Keratinocyte (primary cell): ENCODE measurements around the gene STAB2. TPM values are rescaled to one million over a fixed set of nuclear protein-coding genes. Genes with fewer than 3 reads are reported as not detected.

Source experiments
- DNase-seq: peaks from one replicate; pipeline ENCODE4 v3.0.0-alpha.2; 2011; ENCODE audit warnings: low read depth, missing footprints, low spot score
- FAIRE-seq: peaks from 2 replicates; lab custom pipeline; 2011; peaks lifted over from hg19 to GRCh38; lab: Jason Lieb, UNC
- H2AFZ ChIP-seq: 2 replicates; pipeline ENCODE4 v1.6.0; 2012; ENCODE audit warnings: low read length, control low read depth, inconsistent platforms; ENCODE audit not compliant: control insufficient read depth
- H3K27ac ChIP-seq: 2 replicates; pipeline ENCODE4 v1.5.1; 2011; ENCODE audit warnings: low read length; ENCODE audit not compliant: control insufficient read depth, insufficient read depth
- H3K27me3 ChIP-seq: 3 replicates; pipeline ENCODE4 v1.6.0; 2011; ENCODE audit warnings: low read length; ENCODE audit not compliant: control insufficient read depth, insufficient read depth; ENCODE audit errors: extremely low read depth
- H3K36me3 ChIP-seq, 2 experiments: 2 replicates in 1 of 2; 3 replicates in 1 of 2; pipeline ENCODE4 v1.5.1; 2011; ENCODE audit warnings: low read length in 2 of 2, mild to moderate bottlenecking in 1 of 2; ENCODE audit not compliant: control insufficient read depth in 2 of 2, insufficient read depth in 2 of 2; ENCODE audit errors: extremely low read depth in 1 of 2
- H3K4me1 ChIP-seq: 3 replicates; pipeline ENCODE4 v1.5.1; 2011; ENCODE audit warnings: low read length; ENCODE audit not compliant: control insufficient read depth, insufficient read depth; ENCODE audit errors: extremely low read depth
- H3K4me2 ChIP-seq: 3 replicates; pipeline ENCODE4 v1.6.0; 2011; ENCODE audit warnings: low read depth, low read length; ENCODE audit not compliant: control insufficient read depth, insufficient read depth; ENCODE audit errors: extremely low read depth
- H3K4me3 ChIP-seq, 3 experiments: fragments of 200-600 bp in 1 of 3; sonication (generic) in 1 of 3; 2 replicates in 2 of 3; 3 replicates in 1 of 3; pipeline ENCODE4 v1.5.1; 2011 to 2016; ENCODE audit warnings: low read length in 3 of 3, mild to moderate bottlenecking in 3 of 3, control low read depth in 2 of 3, inconsistent platforms in 1 of 3, low read depth in 1 of 3, mixed read lengths in 1 of 3, mixed run types in 1 of 3, moderate library complexity in 1 of 3; ENCODE audit not compliant: control insufficient read depth in 2 of 3, insufficient read depth in 2 of 3; ENCODE audit errors: extremely low read depth in 1 of 3
- H3K79me2 ChIP-seq: 2 replicates; pipeline ENCODE4 v1.6.0; 2012; ENCODE audit warnings: low read length; ENCODE audit not compliant: control insufficient read depth, insufficient read depth
- H3K9ac ChIP-seq: 3 replicates; pipeline ENCODE4 v1.6.0; 2011; ENCODE audit warnings: low read length; ENCODE audit not compliant: control insufficient read depth, insufficient read depth; ENCODE audit errors: extremely low read depth
- H3K9me1 ChIP-seq: 3 replicates; pipeline ENCODE4 v1.6.0; 2011; ENCODE audit warnings: low read length; ENCODE audit not compliant: control insufficient read depth, insufficient read depth; ENCODE audit errors: extremely low read depth
- H3K9me3 ChIP-seq: 2 replicates; pipeline ENCODE4 v1.5.1; 2012; ENCODE audit warnings: low read depth, low read length; ENCODE audit not compliant: control insufficient read depth
- H4K20me1 ChIP-seq: 3 replicates; pipeline ENCODE4 v1.6.0; 2011; ENCODE audit warnings: low read length; ENCODE audit not compliant: control insufficient read depth, insufficient read depth; ENCODE audit errors: extremely low read depth
- CTCF ChIP-seq, 3 experiments: IDR thresholded peaks in 1 of 3; conservative IDR thresholded peaks in 1 of 3; optimal IDR thresholded peaks in 1 of 3; 2 replicates in 2 of 3; 3 replicates in 1 of 3; pipeline versions ENCODE3 to v1.5.1; 2011; ENCODE audit warnings: low read length in 3 of 3, mild to moderate bottlenecking in 3 of 3, moderate library complexity in 2 of 3, control low read depth in 1 of 3, inconsistent platforms in 1 of 3; ENCODE audit not compliant: insufficient read depth in 2 of 3; ENCODE audit errors: extremely low read depth in 1 of 3
- EZH2 ChIP-seq: IDR thresholded peaks from one replicate; pipeline ENCODE4 v1.6.1; 2012; ENCODE audit warnings: inconsistent platforms, mild to moderate bottlenecking, low read length, moderate library complexity
- dilution Hi-C: fragments of 300-500 bp; cut with MboI; formaldehyde crosslinking; loops from one replicate; pipeline ENCODE4 v1.7.0; 2020; ENCODE audit warnings: low sequenced_read_pairs; ENCODE audit not compliant: extremely low pct_ligation_motif_present
- polyA plus RNA-seq, 5 experiments: library from polyadenylated mRNA; depleted of rRNA in 3 of 5; stranded (reverse) in 3 of 5; stranded (forward) in 1 of 5; unstranded in 1 of 5; fragments of >200 nt; gene quantifications; 1 replicate in 1 of 5; 2 replicates in 3 of 5; 3 replicates in 1 of 5; pipeline versions ENCODE4 v1.2.1 to v1.2.3, GENCODE V29; 2011 to 2012; ENCODE audit warnings: missing spikeins in 2 of 5, low read depth in 1 of 5, low replicate concordance in 1 of 5

The STAB2 gene
- polyA plus RNA-seq, 1 donor (not counting 4 experiments of a cell fraction or from before 2014, with no cell fraction given) = not detected

GRCh38 chr12:103677905-103678304, 90.8 kb downstream of the STAB2 start:
- H3K4me1 ChIP-seq = no peaks in the 10 kb centered on the region
- dilution Hi-C loops = no loop called here
- no peak overlapping the region for H3K4me2 ChIP-seq
- no peak overlapping the region for H3K4me3 ChIP-seq
- H3K79me2 ChIP-seq = no peaks in the 10 kb centered on the region
- H2AFZ ChIP-seq = no peak overlapping the region
- no peaks in the 10 kb centered on the region for H4K20me1 ChIP-seq
- no peak overlapping the region for H3K9ac ChIP-seq
- TF ChIP-seq CTCF (optimal IDR thresholded peaks at IDR 0.05 in 1 of 3, IDR thresholded peaks at IDR 0.05 in 1 of 3, conservative IDR thresholded peaks at IDR 0.05 in 1 of 3; ENCODE audit: extremely low read depth in 1 of 3, insufficient read depth in 2 of 3, low read length in 3 of 3) (no peak), EZH2 (no peak)
- no peak for FAIRE-seq
- no peak overlapping the region for H3K27ac ChIP-seq
- H3K36me3 ChIP-seq = no peaks in the 10 kb centered on the region
- no peak for DNase-seq
- no peaks in the 10 kb centered on the region for H3K9me3 ChIP-seq
- no peaks in the 10 kb centered on the region for H3K9me1 ChIP-seq
- no peaks in the 10 kb centered on the region for H3K27me3 ChIP-seq

GRCh38 chr12:103679421-103680170, 92.5 kb downstream of the STAB2 start:
- FAIRE-seq (no peak), DNase-seq (no peak)
- Histone ChIP-seq H3K4me1 (no peaks in the 10 kb centered on the region), H3K4me3 (no peak overlapping the region), H3K4me2 (no peak overlapping the region), H3K9me3 (no peaks in the 10 kb centered on the region), H3K9ac (no peak overlapping the region), H3K36me3 (no peaks in the 10 kb centered on the region), H3K9me1 (no peaks in the 10 kb centered on the region), H4K20me1 (no peaks in the 10 kb centered on the region), H2AFZ (no peak overlapping the region), H3K27ac (no peak overlapping the region), H3K79me2 (no peaks in the 10 kb centered on the region), H3K27me3 (peaks cover 4% of the 10 kb centered on the region)
- dilution Hi-C loops = no loop called here
- TF ChIP-seq CTCF (optimal IDR thresholded peaks at IDR 0.05 in 1 of 3, IDR thresholded peaks at IDR 0.05 in 1 of 3, conservative IDR thresholded peaks at IDR 0.05 in 1 of 3; ENCODE audit: extremely low read depth in 1 of 3, insufficient read depth in 2 of 3, low read length in 3 of 3) = no peak
- TF ChIP-seq EZH2 = no peak
